Spleen (tissue), 11 donors: Measurements from ENCODE around the gene TSEN15. TPM values are rescaled to one million over a fixed set of nuclear protein-coding genes. Genes with fewer than 3 reads are reported as not detected.

Experiments
- DNase-seq: peaks from one replicate; pipeline ENCODE4 v3.0.0-alpha.2; 2020
- H3K27ac ChIP-seq, 8 donors: fragments of 200-600 bp; sonication (generic) in 7 of 8; 1 replicate in 4 of 8; 2 replicates in 4 of 8; pipeline versions ENCODE4 v1.5.0 to v1.8.0; 2016 to 2021; ENCODE audit warnings: inconsistent platforms in 4 of 8, mild to moderate bottlenecking in 4 of 8, moderate library complexity in 1 of 8
- H3K27me3 ChIP-seq, 7 donors: fragments of 200-600 bp; sonication (generic) in 6 of 7; replicated peaks in 1 of 7; 1 replicate in 4 of 7; 2 replicates in 3 of 7; pipeline versions ENCODE4 v1.5.0 to v1.8.0; 2016 to 2021; ENCODE audit warnings: inconsistent platforms in 3 of 7, mild to moderate bottlenecking in 1 of 7
- H3K36me3 ChIP-seq, 6 donors: fragments of 200-600 bp; sonication (generic) in 5 of 6; 1 replicate in 4 of 6; 2 replicates in 2 of 6; pipeline versions ENCODE4 v1.5.0 to v1.8.0; 2016 to 2021; ENCODE audit warnings: inconsistent platforms in 2 of 6
- H3K4me1 ChIP-seq, 6 donors: fragments of 200-600 bp; sonication (generic) in 5 of 6; 1 replicate in 3 of 6; 2 replicates in 3 of 6; pipeline versions ENCODE4 v1.5.0 to v1.8.0; 2016 to 2021; ENCODE audit warnings: inconsistent platforms in 3 of 6
- H3K4me3 ChIP-seq, 8 donors: fragments of 200-600 bp; sonication (generic) in 7 of 8; 1 replicate in 4 of 8; 2 replicates in 4 of 8; pipeline versions ENCODE4 v1.5.0 to v1.8.0; 2016 to 2021; ENCODE audit warnings: inconsistent platforms in 4 of 8, mild to moderate bottlenecking in 4 of 8, moderate library complexity in 2 of 8
- H3K9me3 ChIP-seq, 8 donors: fragments of 200-600 bp; sonication (generic) in 7 of 8; 1 replicate in 4 of 8; 2 replicates in 4 of 8; pipeline versions ENCODE4 v1.5.0 to v1.8.0; 2016 to 2021; ENCODE audit warnings: inconsistent platforms in 4 of 8
- POLR2A ChIP-seq, 3 donors: fragments of 450-650 bp; IDR thresholded peaks; one replicate each; pipeline ENCODE4 v1.5.1; 2017; ENCODE audit warnings: antibody characterized with exemption in 3 of 3, mild to moderate bottlenecking in 1 of 3
- POLR2AphosphoS5 ChIP-seq, 3 donors: sonication (generic); formaldehyde crosslinking; IDR thresholded peaks; one replicate each; pipeline ENCODE4 v1.5.1; 2017; ENCODE audit warnings: antibody characterized with exemption in 3 of 3
- WGBS, 5 donors: extraction: QIAGEN DNeasy Blood & Tissue Kit in 3 of 5; methylation state at CpG; one replicate each; pipeline versions ENCODE4 v1.1.5 to v1.1.7; 2013 to 2018; 5-methylcytosine and 5-hydroxymethylcytosine counted together
- intact Hi-C: fragments of 100-400 bp; cut with DNase I; formaldehyde crosslinking; loops from one replicate; pipeline ENCODE4 v1.15.0; 2023; ENCODE audit warnings: low total_unique reads
- polyA plus RNA-seq, 3 donors: library from polyadenylated mRNA; stranded (reverse); fragments of 200-250 nt; gene quantifications; one replicate each; pipeline ENCODE4 v1.2.1, GENCODE V29; 2013
- total RNA-seq, 7 donors: library from RNA; depleted of rRNA in 3 of 7; stranded (reverse); fragments of >200 nt in 3 of 7; fragmentation: NEBNext Ultra II Directional in 4 of 7; extraction: Animal tissue kit (Norgen Biotek cat#: 25700) in 4 of 7; gene quantifications; one replicate each; pipeline versions ENCODE4 v1.1.0 to v1.2.1, GENCODE V29; 2016 to 2021
- TF ChIP-seq, protein P1 (sequence below), 11 experiments: fragments of 200-600 bp in 7 of 11; fragments of 450-650 bp in 4 of 11; sonication (generic) in 4 of 11; IDR thresholded peaks in 8 of 11; conservative IDR thresholded peaks in 3 of 11; 1 replicate in 7 of 11; 2 replicates in 4 of 11; pipeline versions ENCODE4 v1.4.0 to v1.8.0; 2016 to 2021; ENCODE audit warnings: antibody characterized with exemption in 11 of 11, inconsistent platforms in 4 of 11, mild to moderate bottlenecking in 1 of 11
- donor health status: healthy with polysubstance abuse.
- donor health status: DM: no; HTN: no; CAD: no; lungs with moderate emphysema.
- donor health status: DM: no; HTN: no; CAD: no.
- donor health status: Bipolar disorder and iron deficiency.
- donor health status: healthy.
- donor health status: DM: no; HTN: no; CAD: no.
- donor health status: DM: yes; HTN: yes; CAD: no.

The TSEN15 gene
- total and polyA plus RNA-seq, 10 donors = 14.7 to 47.7 (median 23.7) TPM

DNA sequence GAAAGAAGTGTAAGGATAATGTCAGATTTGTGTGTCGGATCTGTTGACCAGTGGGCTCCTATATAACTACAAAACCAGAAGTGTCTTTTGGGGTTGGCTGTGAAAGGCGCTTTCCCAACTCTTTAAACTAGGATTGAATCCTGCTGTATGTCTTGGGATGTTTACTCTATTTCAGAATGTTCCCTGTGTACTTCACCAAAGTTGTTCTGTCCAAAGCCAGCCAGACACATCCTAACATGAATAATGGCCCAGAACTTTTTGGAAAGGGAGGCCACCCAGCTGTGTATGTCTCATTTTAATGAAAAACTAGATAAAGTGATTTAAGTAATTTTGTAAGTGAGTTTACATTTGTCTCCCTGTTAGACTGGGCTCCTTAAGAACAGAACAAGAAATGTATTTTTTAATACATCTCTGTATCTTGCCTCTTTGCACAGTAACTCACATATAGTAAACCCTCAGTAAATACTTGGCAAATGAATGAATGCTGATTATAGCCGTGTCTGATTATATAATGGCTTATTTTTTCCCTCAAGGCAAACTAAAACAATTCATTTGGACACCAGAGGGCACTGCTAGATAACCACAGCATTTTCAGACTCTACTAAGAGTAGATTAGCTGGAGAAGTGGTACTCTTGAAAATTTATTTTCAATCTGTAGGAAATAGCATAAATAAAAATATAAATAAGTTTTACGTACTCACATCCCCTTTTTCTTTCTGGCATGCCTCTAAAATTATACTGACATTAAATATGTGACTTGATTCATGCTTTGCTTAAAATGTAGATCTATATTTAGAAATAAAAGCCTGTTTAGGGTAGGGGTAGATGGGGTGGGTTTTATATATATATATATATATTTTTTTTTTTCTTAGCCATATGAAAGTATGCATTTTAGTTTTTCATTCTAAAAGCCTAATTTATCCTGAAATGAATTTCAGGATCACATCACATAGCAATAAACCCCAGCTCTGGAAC lies 23.8 kb downstream of the TSEN15 start:
- H3K4me3 ChIP-seq = no peak overlapping the region
- peaks cover 0 to 8% (median 0%) of the 10 kb centered on the region in 6 donors for H3K4me1 ChIP-seq
- TF ChIP-seq, protein P1, sequence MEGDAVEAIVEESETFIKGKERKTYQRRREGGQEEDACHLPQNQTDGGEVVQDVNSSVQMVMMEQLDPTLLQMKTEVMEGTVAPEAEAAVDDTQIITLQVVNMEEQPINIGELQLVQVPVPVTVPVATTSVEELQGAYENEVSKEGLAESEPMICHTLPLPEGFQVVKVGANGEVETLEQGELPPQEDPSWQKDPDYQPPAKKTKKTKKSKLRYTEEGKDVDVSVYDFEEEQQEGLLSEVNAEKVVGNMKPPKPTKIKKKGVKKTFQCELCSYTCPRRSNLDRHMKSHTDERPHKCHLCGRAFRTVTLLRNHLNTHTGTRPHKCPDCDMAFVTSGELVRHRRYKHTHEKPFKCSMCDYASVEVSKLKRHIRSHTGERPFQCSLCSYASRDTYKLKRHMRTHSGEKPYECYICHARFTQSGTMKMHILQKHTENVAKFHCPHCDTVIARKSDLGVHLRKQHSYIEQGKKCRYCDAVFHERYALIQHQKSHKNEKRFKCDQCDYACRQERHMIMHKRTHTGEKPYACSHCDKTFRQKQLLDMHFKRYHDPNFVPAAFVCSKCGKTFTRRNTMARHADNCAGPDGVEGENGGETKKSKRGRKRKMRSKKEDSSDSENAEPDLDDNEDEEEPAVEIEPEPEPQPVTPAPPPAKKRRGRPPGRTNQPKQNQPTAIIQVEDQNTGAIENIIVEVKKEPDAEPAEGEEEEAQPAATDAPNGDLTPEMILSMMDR (IDR thresholded peaks at IDR 0.05 in 8 of 11, conservative IDR thresholded peaks at IDR 0.05 in 3 of 11) = peak in 10 of 11 experiments; percentile 36 to 73 (median 60)
- TF ChIP-seq POLR2AphosphoS5 (IDR thresholded peaks at IDR 0.05) = no peak
- H3K36me3 ChIP-seq = peaks cover 0 to 43% (median 7%) of the 10 kb centered on the region in 6 donors
- H3K27ac ChIP-seq = no peak overlapping the region
- intact Hi-C loops = loop anchor here (10.0 kb wide), 3 partner anchors 149 to 619 kb away; no protein-coding TSS in a partner anchor
- WGBS, 5 donors = 47 to 58% (median 54%) methylated on average over 4 of the region's 4 CpGs
- no peak for DNase-seq
- H3K27me3 ChIP-seq = no peaks in the 10 kb centered on the region
- H3K9me3 ChIP-seq = peaks cover 0 to 6% (median 0%) of the 10 kb centered on the region in 8 donors

DNA sequence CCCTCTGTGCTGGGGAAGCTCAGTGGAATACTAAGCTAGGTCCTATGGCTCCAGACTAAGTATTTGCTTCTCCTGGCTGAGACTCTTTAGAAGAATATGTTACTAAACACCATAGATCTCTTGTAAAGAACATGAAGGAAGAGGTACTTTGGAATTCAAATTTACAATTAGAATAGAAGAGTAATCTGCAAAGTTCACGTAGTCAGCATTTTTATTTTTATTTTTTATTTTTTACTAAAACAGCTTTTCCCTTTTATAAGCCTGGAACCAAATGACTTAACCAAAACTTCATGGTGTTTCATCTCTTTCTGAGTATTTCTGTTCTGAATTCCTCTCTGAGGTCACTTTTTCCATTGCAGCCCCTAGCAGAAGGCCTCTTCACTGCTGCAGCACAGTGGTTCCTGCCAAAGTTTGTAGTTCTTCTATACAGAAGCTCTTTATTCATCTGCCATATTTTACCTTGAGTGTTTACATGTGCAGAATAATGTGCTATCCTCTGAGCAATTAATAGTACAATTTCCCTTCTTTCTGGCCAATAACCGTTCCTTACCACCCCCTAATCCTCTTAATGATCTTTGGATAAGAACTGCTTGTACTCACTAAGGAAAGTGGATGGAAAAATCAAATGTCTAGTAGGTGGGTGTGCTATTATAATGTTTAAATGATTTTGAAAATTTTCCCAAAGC lies 27.2 kb downstream of the TSEN15 start:
- Histone ChIP-seq H3K27ac (no peak overlapping the region), H3K4me3 (no peak overlapping the region), H3K27me3 (no peaks in the 10 kb centered on the region), H3K36me3 (peaks cover 0 to 10% (median 0%) of the 10 kb centered on the region in 6 donors), H3K4me1 (peaks cover 0 to 8% (median 0%) of the 10 kb centered on the region in 6 donors), H3K9me3 (peaks cover 0 to 6% (median 0%) of the 10 kb centered on the region in 8 donors)
- no peak for DNase-seq
- intact Hi-C loops = loop anchor here (10.0 kb wide), 3 partner anchors 146 to 616 kb away; no protein-coding TSS in a partner anchor
- TF ChIP-seq POLR2AphosphoS5 (IDR thresholded peaks at IDR 0.05) = no peak
- TF ChIP-seq POLR2A (IDR thresholded peaks at IDR 0.05) = no peak
- TF ChIP-seq, protein P1 (IDR thresholded peaks at IDR 0.05 in 8 of 11, conservative IDR thresholded peaks at IDR 0.05 in 3 of 11) = no peak
- whole genome bisulfite sequencing, 5 donors = 42 to 67% (median 58%) methylated on average over 2 of the region's 2 CpGs

DNA sequence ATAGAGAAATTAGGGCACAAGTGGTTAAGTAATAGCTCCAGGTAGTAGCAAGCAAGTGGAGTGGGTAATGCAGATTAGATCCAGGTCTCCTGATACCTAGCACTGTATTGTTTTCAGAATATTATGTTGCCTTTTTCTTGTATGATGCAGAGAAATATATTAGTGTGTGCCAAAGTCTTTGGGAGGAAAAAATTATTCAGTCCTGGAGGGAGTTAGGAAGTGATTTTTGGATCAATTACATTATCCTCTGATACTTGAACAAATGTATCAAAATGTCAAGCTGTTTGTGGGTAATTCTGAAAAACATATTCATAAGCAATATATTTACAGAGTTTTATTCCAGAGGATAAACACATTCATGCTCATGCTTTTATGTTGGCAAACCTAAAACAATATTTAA lies 28.8 kb downstream of the TSEN15 start:
- Histone ChIP-seq H3K27me3 (no peaks in the 10 kb centered on the region), H3K27ac (no peak overlapping the region), H3K36me3 (no peaks in the 10 kb centered on the region), H3K4me1 (peaks cover 0 to 5% (median 0%) of the 10 kb centered on the region in 6 donors), H3K4me3 (no peak overlapping the region), H3K9me3 (peaks cover 0 to 6% (median 0%) of the 10 kb centered on the region in 8 donors)
- TF ChIP-seq POLR2A (IDR thresholded peaks at IDR 0.05) = no peak
- no peak for TF ChIP-seq POLR2AphosphoS5 (IDR thresholded peaks at IDR 0.05)
- TF ChIP-seq, protein P1 (IDR thresholded peaks at IDR 0.05 in 8 of 11, conservative IDR thresholded peaks at IDR 0.05 in 3 of 11) = no peak
- intact Hi-C loops = no loop called here
- no peak for DNase-seq
